Peyer's patch (tissue), 4 donors: Measurements from ENCODE around the gene RRP8. TPM values are rescaled to one million over a fixed set of nuclear protein-coding genes. Genes with fewer than 3 reads are reported as not detected.

Source experiments
- DNase-seq, 3 donors: peaks; one replicate each; pipeline ENCODE4 v3.0.0-alpha.2; 2017 to 2019
- H3K27ac ChIP-seq, 4 donors: fragments of 200-600 bp; sonication (generic); one replicate each; pipeline ENCODE4 v1.5.1; 2016 to 2019
- H3K27me3 ChIP-seq, 2 donors: fragments of 200-600 bp; sonication (generic); one replicate each; pipeline ENCODE4 v1.5.1; 2019
- H3K36me3 ChIP-seq, 3 donors: fragments of 200-600 bp; sonication (generic); one replicate each; pipeline ENCODE4 v1.5.1; 2016 to 2019
- H3K4me1 ChIP-seq, 4 donors: fragments of 200-600 bp; sonication (generic); one replicate each; pipeline ENCODE4 v1.5.1; 2016 to 2019
- H3K4me3 ChIP-seq, 4 donors: fragments of 200-600 bp; sonication (generic); 1 replicate in 3 of 4; 2 replicates in 1 of 4; pipeline ENCODE4 v1.5.1; 2016 to 2019; ENCODE audit warnings: mild to moderate bottlenecking in 1 of 4
- H3K9me3 ChIP-seq, 4 donors: fragments of 200-600 bp; sonication (generic); one replicate each; pipeline ENCODE4 v1.5.1; 2016 to 2019; ENCODE audit warnings: mild to moderate bottlenecking in 1 of 4
- POLR2A ChIP-seq, 2 donors: fragments of 450-650 bp; IDR thresholded peaks; one replicate each; pipeline ENCODE4 v1.5.1; 2017; ENCODE audit warnings: antibody characterized with exemption in 2 of 2, mild to moderate bottlenecking in 2 of 2, moderate library complexity in 2 of 2
- total RNA-seq, 4 donors: library from RNA; depleted of rRNA; stranded (reverse); fragments of >200 nt; gene quantifications; one replicate each; pipeline ENCODE4 v1.1.0, GENCODE V29; 2016
- TF ChIP-seq, protein P1 (sequence below), 6 experiments: fragments of 450-650 bp in 4 of 6; fragments of 200-600 bp in 2 of 6; sonication (generic) in 1 of 6; IDR thresholded peaks; one replicate each; pipeline ENCODE4 v1.5.1; 2017 to 2019; ENCODE audit warnings: antibody characterized with exemption in 6 of 6, mild to moderate bottlenecking in 3 of 6, moderate library complexity in 1 of 6

Gene RRP8
- total RNA-seq, 4 donors from 2014 or later = 11.4 to 28.9 (median 17.5) TPM

GRCh38 chr11:6566704-6567370 lies 36.6 kb downstream of the RRP8 start:
- DNase-seq = no peak
- Histone ChIP-seq H3K4me1 (no peaks in the 10 kb centered on the region), H3K9me3 (no peaks in the 10 kb centered on the region), H3K27ac (no peak overlapping the region), H3K4me3 (no peak overlapping the region), H3K27me3 (no peaks in the 10 kb centered on the region), H3K36me3 (no peaks in the 10 kb centered on the region)
- TF ChIP-seq, protein P1, sequence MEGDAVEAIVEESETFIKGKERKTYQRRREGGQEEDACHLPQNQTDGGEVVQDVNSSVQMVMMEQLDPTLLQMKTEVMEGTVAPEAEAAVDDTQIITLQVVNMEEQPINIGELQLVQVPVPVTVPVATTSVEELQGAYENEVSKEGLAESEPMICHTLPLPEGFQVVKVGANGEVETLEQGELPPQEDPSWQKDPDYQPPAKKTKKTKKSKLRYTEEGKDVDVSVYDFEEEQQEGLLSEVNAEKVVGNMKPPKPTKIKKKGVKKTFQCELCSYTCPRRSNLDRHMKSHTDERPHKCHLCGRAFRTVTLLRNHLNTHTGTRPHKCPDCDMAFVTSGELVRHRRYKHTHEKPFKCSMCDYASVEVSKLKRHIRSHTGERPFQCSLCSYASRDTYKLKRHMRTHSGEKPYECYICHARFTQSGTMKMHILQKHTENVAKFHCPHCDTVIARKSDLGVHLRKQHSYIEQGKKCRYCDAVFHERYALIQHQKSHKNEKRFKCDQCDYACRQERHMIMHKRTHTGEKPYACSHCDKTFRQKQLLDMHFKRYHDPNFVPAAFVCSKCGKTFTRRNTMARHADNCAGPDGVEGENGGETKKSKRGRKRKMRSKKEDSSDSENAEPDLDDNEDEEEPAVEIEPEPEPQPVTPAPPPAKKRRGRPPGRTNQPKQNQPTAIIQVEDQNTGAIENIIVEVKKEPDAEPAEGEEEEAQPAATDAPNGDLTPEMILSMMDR (IDR thresholded peaks at IDR 0.05) = no peak
- no peak for TF ChIP-seq POLR2A (IDR thresholded peaks at IDR 0.05)

DNA sequence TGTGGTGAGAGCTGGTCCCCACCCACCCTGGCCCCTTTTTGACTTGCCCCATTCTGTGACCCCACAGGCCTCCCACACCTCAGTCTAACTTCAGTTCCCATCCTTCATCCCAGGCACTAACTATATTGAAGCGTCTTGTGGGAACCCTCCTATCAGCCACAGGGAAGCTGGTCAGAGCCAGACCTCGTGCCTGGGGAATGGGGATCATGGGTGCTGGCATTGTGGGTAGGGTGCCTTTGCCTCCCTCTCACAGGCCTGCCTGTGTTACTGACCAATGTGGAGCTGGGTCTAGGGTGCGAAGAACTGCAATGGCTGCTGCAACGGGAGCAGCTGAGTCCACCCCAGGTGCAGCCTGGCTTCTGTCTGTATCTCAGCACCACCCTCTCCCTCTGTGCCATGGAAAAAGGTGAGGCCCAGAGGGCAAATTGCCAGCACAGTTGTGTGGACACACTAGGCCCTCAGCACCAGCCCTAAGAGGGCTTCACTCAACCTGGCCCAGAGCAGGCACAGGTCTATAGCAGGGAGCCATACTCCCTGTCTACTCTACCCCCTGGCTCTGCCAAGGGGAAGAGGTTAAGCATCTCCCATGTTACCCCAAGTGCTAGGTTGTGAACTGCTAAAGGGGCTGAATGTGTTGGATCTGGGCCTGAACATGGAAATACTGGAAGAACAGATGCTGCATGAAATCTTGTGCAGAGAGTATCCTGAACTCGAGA lies 37.3 kb downstream of the RRP8 start:
- Histone ChIP-seq H3K9me3 (no peaks in the 10 kb centered on the region), H3K27me3 (no peaks in the 10 kb centered on the region), H3K27ac (no peak overlapping the region), H3K4me3 (no peak overlapping the region), H3K36me3 (no peaks in the 10 kb centered on the region), H3K4me1 (no peaks in the 10 kb centered on the region)
- no peak for DNase-seq
- no peak for TF ChIP-seq POLR2A (IDR thresholded peaks at IDR 0.05)

- Histone ChIP-seq H3K9me3 (no peaks in the 10 kb centered on the region), H3K36me3 (no peaks in the 10 kb centered on the region), H3K27me3 (no peaks in the 10 kb centered on the region), H3K27ac (no peak overlapping the region), H3K4me3 (no peak overlapping the region), H3K4me1 (no peaks in the 10 kb centered on the region)
- TF ChIP-seq POLR2A (IDR thresholded peaks at IDR 0.05) = no peak
- TF ChIP-seq, protein P1 (IDR thresholded peaks at IDR 0.05) = no peak
- no peak for DNase-seq
Measured at GRCh38 chr11:6565325-6565724, 38.1 kb downstream of the RRP8 start.

DNA sequence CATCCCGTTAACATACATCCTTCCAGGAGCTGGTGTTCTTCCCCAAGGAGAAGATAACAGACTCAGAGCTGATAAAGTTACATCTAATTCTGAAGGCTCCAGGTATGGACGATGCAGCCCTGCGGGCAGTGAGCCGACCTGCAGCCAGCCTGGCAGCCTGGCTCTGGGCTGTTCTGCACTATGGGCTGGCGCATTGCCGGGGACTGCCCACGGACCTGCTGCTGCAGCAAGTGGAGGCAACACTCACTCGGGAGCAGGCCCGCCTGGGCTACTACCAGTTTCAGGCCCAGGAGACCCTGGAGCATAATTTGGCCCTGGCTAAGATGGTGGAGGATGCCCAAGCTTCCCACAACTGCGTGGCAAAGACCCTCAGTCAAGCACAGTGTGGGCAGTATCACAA lies 39.7 kb downstream of the RRP8 start:
- no peaks in the 10 kb centered on the region for H3K4me1 ChIP-seq
- H3K9me3 ChIP-seq = no peaks in the 10 kb centered on the region
- no peaks in the 10 kb centered on the region for H3K27me3 ChIP-seq
- no peak for TF ChIP-seq POLR2A (IDR thresholded peaks at IDR 0.05)
- TF ChIP-seq, protein P1 (IDR thresholded peaks at IDR 0.05) = no peak
- DNase-seq = no peak
- no peak overlapping the region for H3K27ac ChIP-seq
- H3K4me3 ChIP-seq = no peak overlapping the region
- H3K36me3 ChIP-seq = no peaks in the 10 kb centered on the region

DNA sequence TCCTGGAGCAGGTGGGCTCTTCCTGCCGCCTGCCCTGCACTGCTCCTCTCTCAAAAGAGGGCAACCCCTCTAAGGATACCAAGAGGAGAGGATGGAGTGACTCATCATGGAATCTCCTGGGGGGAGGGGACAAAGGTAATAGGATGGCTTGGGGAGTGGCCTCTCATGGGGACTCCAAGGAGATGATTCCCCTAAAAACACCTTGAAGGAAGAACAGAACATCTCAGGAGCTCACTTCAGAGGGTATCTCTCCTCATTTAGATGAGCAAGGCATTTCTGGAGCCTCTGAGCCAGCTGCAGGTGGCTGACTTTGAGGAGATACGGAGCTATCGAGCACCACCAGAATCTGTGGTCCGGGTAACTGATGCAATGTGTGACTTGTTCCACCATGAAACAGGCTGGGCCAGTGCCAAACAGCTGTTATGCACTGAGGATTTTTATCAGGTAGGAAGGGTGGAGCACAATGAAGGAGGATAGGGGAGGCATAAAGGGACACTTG lies 40.2 kb downstream of the RRP8 start:
- H3K4me1 ChIP-seq = no peaks in the 10 kb centered on the region
- H3K4me3 ChIP-seq = no peak overlapping the region
- H3K27ac ChIP-seq = no peak overlapping the region
- no peak for DNase-seq
- no peaks in the 10 kb centered on the region for H3K36me3 ChIP-seq
- no peaks in the 10 kb centered on the region for H3K27me3 ChIP-seq
- no peaks in the 10 kb centered on the region for H3K9me3 ChIP-seq
- TF ChIP-seq, protein P1 (IDR thresholded peaks at IDR 0.05) = no peak
- TF ChIP-seq POLR2A (IDR thresholded peaks at IDR 0.05) = no peak

- Histone ChIP-seq H3K9me3 (no peaks in the 10 kb centered on the region), H3K27me3 (no peaks in the 10 kb centered on the region), H3K4me3 (no peak overlapping the region), H3K27ac (no peak overlapping the region), H3K4me1 (no peaks in the 10 kb centered on the region), H3K36me3 (no peaks in the 10 kb centered on the region)
- TF ChIP-seq, protein P1 (IDR thresholded peaks at IDR 0.05) = no peak
- no peak for TF ChIP-seq POLR2A (IDR thresholded peaks at IDR 0.05)
- DNase-seq = no peak
Measured at GRCh38 chr11:6561288-6561687, 42.1 kb downstream of the RRP8 start.
